Measurements from ENCODE around the gene ACYP1. TPM values are rescaled to one million over a fixed set of nuclear protein-coding genes. Genes with fewer than 3 reads are reported as not detected.

ACYP1 gene
- total RNA-seq, 4 donors from 2014 or later = 6.6 to 36.0 (median 23.2) TPM

DNA sequence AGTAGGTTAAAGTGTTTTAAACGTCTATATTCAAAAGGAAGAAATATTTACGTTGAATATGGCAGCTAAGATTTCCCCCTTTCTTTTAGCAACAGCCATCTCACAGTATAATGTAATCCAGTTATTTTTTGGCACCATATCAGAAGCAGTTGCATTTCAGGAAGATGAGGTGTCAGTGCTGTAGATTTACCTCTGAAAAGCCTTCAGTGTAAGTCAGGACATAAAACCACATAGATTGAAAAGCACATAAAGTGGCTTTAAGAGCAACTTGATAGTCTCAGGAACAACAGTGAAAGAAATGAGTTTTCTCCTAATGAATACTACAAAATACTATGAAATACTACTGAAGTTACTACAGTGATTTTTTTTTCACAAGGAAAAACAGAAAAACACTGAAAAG lies 19.5 kb downstream of the ACYP1 start:
- Histone ChIP-seq H3K4me1 (peaks cover 10 to 72% (median 42%) of the 10 kb centered on the region in 4 donors), H3K27me3 (no peaks in the 10 kb centered on the region), H3K4me3 (no peak overlapping the region), H3K9me3 (no peaks in the 10 kb centered on the region), H3K36me3 (peaks cover 0 to 9% (median 0%) of the 10 kb centered on the region in 4 donors), H3K27ac (peak overlapping the region; percentile 1 to 51 (median 13))
- no peak for TF ChIP-seq POLR2A (IDR thresholded peaks at IDR 0.05)
- TF ChIP-seq EP300 (IDR thresholded peaks at IDR 0.05; ENCODE audit: low read depth) = no peak
- TF ChIP-seq POLR2AphosphoS5 (IDR thresholded peaks at IDR 0.05) = no peak
- no peak for TF ChIP-seq CTCF (IDR thresholded peaks at IDR 0.05)
- WGBS, 2 donors (ENCODE audit: low coverage in 1 of 2) = 18 to 30% methylated on average over 2 of the region's 2 CpGs
- DNase-seq = no peak
- in situ Hi-C loops (cut with MboI; ENCODE audit: low pct_ligation_motif_present in 1 of 4, low pct_unique_long_range_greater_than_20kb in 1 of 4, low sequenced_read_pairs in 3 of 4) (no loop called here), intact Hi-C loops (cut with DNase I; ENCODE audit: low total_unique reads) (no loop called here)

DNA sequence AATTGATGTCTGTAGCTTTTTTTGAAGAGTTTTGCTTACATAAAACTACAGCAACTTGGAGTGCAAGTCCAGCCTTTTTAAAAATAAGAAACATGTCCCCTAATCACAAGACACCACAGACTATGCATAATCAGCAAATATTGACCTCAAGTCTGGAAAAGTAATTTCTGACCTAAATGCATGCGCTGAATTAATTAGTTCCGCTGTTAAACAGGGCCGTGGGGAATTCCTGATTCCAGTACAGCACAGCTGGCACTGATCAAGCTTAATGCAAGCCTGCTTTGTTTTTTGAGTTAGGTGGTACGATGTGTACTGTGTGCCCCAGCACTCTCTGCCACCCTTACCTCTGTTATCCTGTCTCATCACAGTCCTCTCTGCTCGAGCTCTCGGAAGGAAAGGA lies 21.8 kb downstream of the ACYP1 start:
- in situ Hi-C loops (cut with MboI; ENCODE audit: low pct_ligation_motif_present in 1 of 4, low pct_unique_long_range_greater_than_20kb in 1 of 4, low sequenced_read_pairs in 3 of 4) (no loop called here), intact Hi-C loops (cut with DNase I; ENCODE audit: low total_unique reads) (no loop called here)
- no peak for TF ChIP-seq CTCF (IDR thresholded peaks at IDR 0.05)
- no peak for TF ChIP-seq EP300 (IDR thresholded peaks at IDR 0.05; ENCODE audit: low read depth)
- TF ChIP-seq POLR2AphosphoS5 (IDR thresholded peaks at IDR 0.05) = no peak
- no peak for TF ChIP-seq POLR2A (IDR thresholded peaks at IDR 0.05)
- no peak for DNase-seq
- Histone ChIP-seq H3K36me3 (peaks cover 0 to 8% (median 0%) of the 10 kb centered on the region in 4 donors), H3K27ac (peak overlapping the region; percentile 80 to 82 (median 81)), H3K9me3 (no peaks in the 10 kb centered on the region), H3K27me3 (no peaks in the 10 kb centered on the region), H3K4me3 (no peak overlapping the region), H3K4me1 (peaks cover 10 to 67% (median 40%) of the 10 kb centered on the region in 4 donors)
- WGBS, 2 donors (ENCODE audit: low coverage in 1 of 2) = 36 to 46% methylated on average over 5 to 6 of the region's 6 CpGs

GRCh38 chr14:75041613-75042012 lies 22.2 kb downstream of the ACYP1 start:
- peak; percentile 46 for DNase-seq
- no peaks in the 10 kb centered on the region for H3K27me3 ChIP-seq
- H3K4me3 ChIP-seq = no peak overlapping the region
- peak overlapping the region; percentile 80 to 82 (median 81) for H3K27ac ChIP-seq
- H3K4me1 ChIP-seq = peaks cover 10 to 66% (median 40%) of the 10 kb centered on the region in 4 donors
- H3K36me3 ChIP-seq = peaks cover 0 to 9% (median 0%) of the 10 kb centered on the region in 4 donors
- 56 to 62% methylated on average over 4 of the region's 4 CpGs for WGBS, 2 donors (ENCODE audit: low coverage in 1 of 2)
- TF ChIP-seq EP300 (IDR thresholded peaks at IDR 0.05; ENCODE audit: low read depth) = no peak
- no peak for TF ChIP-seq POLR2A (IDR thresholded peaks at IDR 0.05)
- TF ChIP-seq POLR2AphosphoS5 (IDR thresholded peaks at IDR 0.05) = peak in 2 of 3 donors; percentile 52 to 75
- no peak for TF ChIP-seq CTCF (IDR thresholded peaks at IDR 0.05)
- in situ Hi-C loops (cut with MboI; ENCODE audit: low pct_ligation_motif_present in 1 of 4, low pct_unique_long_range_greater_than_20kb in 1 of 4, low sequenced_read_pairs in 3 of 4) (no loop called here), intact Hi-C loops (cut with DNase I; ENCODE audit: low total_unique reads) (no loop called here)
- H3K9me3 ChIP-seq = no peaks in the 10 kb centered on the region

DNA sequence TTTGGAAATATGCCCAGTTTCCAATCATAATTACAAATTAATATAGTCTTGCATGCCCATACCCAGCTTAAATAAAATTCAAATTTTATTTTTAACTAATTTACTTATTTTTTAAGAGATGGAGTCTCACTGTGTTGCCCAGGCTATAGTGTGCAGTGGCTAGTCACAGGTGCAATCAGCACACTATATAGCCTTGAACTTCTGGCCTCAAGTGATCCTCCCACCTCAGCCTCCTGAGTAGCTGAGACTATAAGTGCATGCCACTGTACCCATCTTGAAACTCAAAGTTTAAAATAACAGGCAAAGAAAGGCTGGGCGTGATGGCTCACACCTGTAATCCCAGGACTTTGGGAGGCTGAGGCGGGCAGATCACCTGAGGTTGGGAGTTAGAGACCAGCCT lies 22.9 kb downstream of the ACYP1 start:
- Histone ChIP-seq H3K4me3 (no peak overlapping the region), H3K36me3 (peaks cover 0 to 9% (median 0%) of the 10 kb centered on the region in 4 donors), H3K9me3 (no peaks in the 10 kb centered on the region), H3K27ac (peak overlapping the region; percentile 80 to 82 (median 81)), H3K27me3 (no peaks in the 10 kb centered on the region), H3K4me1 (peaks cover 10 to 63% (median 40%) of the 10 kb centered on the region in 4 donors)
- in situ Hi-C loops (cut with MboI; ENCODE audit: low pct_ligation_motif_present in 1 of 4, low pct_unique_long_range_greater_than_20kb in 1 of 4, low sequenced_read_pairs in 3 of 4) (no loop called here), intact Hi-C loops (cut with DNase I; ENCODE audit: low total_unique reads) (no loop called here)
- WGBS, 2 donors (ENCODE audit: low coverage in 1 of 2) = 85% methylated on average over 2 of the region's 2 CpGs; no CpG with 5 or more reads in 1 of the 2 donors
- TF ChIP-seq POLR2A (IDR thresholded peaks at IDR 0.05) (no peak), CTCF (IDR thresholded peaks at IDR 0.05) (no peak), EP300 (IDR thresholded peaks at IDR 0.05; ENCODE audit: low read depth) (no peak), POLR2AphosphoS5 (IDR thresholded peaks at IDR 0.05) (no peak)
- DNase-seq = no peak
